Measurements from ENCODE around the gene TACR1.
A peak's percentile ranks its signal among the peaks of the same experiment; 100 is the strongest.
"Not testable (repeated sequence)": the region's sequence is repeated elsewhere in the genome, so short reads cannot be mapped to it uniquely, and the experiment has no call there.

The TACR1 gene

GRCh38 chr2:75088791-75089190 lies 110.5 kb downstream of the TACR1 start:
- DNase-seq (ENCODE audit: low spot score), result no peak

DNA sequence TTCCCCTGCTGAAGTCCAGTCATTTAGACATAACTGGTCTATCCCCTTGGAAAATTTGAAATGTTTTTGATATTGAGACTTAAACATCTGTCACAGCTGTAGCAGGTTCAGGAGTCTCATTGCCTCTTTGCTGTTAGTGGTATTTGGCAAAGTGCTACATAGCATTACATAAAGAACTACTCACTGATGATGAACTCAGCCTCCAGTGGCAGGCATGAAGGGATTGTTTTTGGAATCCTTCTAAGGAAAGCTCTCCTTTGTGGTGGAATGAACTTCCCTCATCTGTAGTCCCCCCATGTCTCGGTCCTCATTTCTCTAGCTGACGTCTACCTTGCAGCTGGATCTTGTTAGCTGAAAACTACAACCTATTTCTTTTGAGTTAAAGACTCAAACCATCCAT lies 111.6 kb downstream of the TACR1 start:
- no peak for DNase-seq (ENCODE audit: low spot score)

DNA sequence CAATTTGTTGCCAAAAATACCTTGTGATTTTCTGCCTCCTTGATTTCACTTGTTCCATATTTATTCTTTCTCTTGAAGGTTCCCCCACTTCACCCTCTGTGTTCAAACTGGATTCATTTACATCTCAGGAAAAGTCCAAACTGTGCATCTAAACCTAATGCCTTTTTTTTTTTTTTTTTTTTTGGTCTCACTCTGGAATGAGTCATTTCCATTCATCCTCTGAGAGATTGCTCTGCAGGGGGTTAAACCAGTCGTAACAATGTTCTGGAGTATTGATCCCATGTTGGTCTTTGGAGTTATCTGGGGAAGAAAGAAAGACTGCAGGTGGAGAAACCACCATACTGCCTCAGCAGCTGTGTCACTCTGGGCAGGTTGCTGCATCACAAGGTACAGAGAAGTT lies 119.7 kb downstream of the TACR1 start:
- no peak for DNase-seq (ENCODE audit: low spot score)

DNA sequence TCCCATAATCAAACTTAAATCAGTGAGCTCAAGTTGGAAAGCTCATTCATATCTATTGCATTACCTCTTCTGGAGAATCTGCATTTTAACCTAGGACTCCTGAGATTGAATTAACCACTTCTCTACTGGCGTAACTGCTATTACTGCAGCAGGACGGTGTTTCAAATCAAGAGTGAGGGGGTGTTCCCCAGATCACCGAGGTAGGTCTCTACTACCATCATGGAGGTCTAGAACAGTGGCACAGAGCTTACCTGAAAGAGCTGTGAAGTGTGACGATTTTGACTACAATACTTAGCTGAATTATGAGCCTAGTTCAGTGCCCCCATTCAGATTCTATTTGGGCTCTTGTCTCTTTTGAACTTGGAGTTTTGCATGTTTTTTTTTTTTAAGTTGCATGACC lies 121.4 kb downstream of the TACR1 start:
- no peak for DNase-seq (ENCODE audit: low spot score)

DNA sequence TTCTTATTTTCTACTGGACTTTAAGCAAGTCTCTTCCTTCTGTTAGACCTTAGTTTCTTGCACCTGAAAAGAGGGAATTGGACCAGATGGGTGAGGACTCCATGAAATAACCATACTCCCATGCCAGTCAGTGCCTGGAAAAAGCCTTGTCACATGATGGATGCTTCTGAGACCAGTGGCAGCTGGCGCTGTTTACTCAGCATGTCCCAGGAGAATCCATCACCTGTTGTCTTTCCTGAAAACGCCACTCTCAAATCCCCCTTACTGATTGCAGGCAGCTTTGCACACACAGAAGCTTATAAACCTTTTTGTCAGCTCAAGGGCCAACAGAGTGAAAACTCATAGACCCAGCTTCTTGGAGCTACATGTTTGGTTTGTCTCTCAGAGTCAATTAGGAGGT lies 123.2 kb downstream of the TACR1 start:
- no peak for DNase-seq (ENCODE audit: low spot score)

DNA sequence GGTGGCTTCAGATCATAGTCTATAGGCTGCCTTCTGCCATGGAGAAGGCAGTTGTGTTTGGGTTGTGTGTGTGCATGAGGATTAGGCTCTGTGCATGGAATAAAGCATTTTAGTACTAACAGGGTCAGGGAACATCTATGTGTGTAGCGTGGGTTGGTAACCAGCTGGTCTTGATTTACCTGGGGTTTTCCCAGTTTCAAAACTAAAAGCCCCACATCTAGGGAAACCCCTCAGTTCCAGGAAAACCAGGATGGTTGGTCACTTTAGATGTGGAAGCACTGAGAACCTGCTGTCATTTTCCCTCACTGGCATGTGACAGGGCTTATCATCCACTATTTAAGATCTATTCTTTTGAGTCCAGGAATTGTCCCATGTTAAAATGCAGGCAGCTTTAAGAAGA lies 124.6 kb downstream of the TACR1 start:
- no peak for DNase-seq (ENCODE audit: low spot score)

GRCh38 chr2:75074228-75074627 lies 125.1 kb downstream of the TACR1 start:
- DNase-seq (ENCODE audit: low spot score), result no peak

- no peak for DNase-seq (ENCODE audit: low spot score)
Observed at GRCh38 chr2:75071766-75072165, 127.6 kb downstream of the TACR1 start.

GRCh38 chr2:75068546-75068945 lies 130.8 kb downstream of the TACR1 start:
- no peak for DNase-seq (ENCODE audit: low spot score)

GRCh38 chr2:75067506-75067905 lies 131.8 kb downstream of the TACR1 start:
- no peak for DNase-seq (ENCODE audit: low spot score)

- no peak for DNase-seq (ENCODE audit: low spot score)
Observed at GRCh38 chr2:75066121-75066902, 133.0 kb downstream of the TACR1 start.

- no peak for DNase-seq (ENCODE audit: low spot score)
Observed at GRCh38 chr2:75065402-75066008, 133.8 kb downstream of the TACR1 start.

- DNase-seq (ENCODE audit: low spot score), result peak; percentile 20
Observed at GRCh38 chr2:75064691-75065396, 134.5 kb downstream of the TACR1 start.

DNA sequence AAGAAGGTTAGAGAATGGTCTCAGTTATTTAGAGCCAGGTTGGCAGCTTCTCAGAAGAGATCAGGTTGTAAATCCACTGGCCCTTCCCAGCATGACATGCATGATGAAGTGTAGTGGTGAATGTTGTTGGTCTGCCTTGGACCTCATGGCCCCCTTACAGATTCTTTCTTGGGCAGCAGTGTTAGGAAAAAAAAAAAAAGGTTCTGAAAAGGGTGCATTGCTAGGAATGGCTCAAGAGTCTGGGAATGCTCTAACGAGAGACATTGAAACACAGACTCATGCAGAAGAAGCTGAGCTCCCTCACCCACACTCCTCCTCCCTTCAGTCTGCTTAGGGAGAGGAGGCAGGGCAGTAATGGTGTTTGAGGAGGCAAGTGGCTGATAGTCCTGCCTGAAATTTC lies 135.4 kb downstream of the TACR1 start:
- DNase-seq (ENCODE audit: low spot score), result no peak

DNA sequence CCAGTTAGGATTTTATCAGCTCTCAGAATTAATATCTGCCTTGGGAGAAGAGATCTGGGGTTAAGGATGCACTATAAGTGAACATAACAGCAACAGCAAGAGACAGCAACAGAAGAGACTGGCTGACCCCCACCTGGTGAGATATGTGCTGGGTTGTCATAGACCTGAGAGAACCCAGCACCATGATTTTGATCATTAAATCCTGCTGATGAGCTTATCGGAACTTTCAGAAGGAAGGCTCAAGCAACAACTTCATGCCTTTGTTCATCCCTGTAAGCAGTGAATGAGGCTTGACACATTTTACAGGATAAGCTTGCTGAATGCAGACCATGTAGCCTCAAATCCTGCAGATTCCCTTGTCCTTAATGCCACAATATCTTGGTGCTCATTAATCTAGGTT lies 140.9 kb downstream of the TACR1 start:
- no peak for DNase-seq (ENCODE audit: low spot score)

GRCh38 chr2:75057150-75057549 lies 142.2 kb downstream of the TACR1 start:
- not testable (repeated sequence) for DNase-seq (ENCODE audit: low spot score)

GRCh38 chr2:75055820-75056675 lies 143.3 kb downstream of the TACR1 start:
- no peak for DNase-seq (ENCODE audit: low spot score)

- no peak for DNase-seq (ENCODE audit: low spot score)
Observed at GRCh38 chr2:75055142-75055819, 144.0 kb downstream of the TACR1 start.

DNA sequence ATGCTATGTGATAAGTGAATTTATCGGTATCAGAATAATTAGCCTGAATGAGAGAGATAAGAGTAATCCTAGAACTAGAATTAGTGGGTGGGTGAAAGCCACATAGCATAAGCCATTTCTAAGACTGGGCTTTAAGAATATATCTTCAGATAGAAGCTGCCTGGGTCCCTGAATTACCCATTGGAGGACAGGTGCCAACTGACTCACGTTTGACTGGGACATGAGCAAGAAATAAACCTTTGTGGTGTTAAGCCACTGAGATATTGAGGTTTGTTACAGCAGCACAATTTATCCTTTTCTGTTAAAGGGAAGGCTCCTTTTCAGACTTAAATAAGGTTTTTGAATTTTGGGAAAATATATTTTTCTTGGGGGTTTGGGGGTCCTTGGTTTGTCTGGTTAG lies 145.0 kb downstream of the TACR1 start:
- no peak for DNase-seq (ENCODE audit: low spot score)

- DNase-seq (ENCODE audit: low spot score), result peak; percentile 33
Observed at GRCh38 chr2:75053484-75054112, 145.7 kb downstream of the TACR1 start.

DNA sequence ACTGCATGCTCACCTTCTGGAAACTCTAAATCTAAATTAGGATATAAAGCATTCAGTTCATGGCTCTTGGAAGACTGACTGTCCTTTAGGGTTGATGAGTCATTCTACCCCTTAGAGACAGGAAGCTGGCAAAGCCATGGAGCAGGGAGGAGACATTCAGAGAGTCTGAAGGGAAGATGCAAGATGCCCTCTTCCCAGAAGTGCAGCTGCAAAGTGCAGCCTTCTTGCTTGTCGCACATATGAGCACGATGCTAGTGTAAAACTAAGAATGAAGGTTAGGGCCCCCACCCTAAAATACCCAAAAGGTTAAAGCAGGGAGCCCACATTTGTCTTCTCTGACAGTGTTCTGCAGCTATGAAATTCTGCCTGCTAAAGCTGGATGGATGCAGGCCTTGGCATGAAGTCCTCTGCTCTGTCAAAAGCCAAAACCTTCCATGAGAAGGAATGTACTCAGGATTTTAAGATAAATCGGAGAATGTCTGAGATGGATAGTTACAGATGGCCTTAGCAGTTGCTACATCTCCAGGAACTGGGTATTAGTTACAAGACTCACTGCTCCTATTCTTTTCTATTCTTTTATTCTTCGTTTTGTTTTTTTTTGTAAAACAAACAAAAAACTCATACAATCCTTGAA lies 151.2 kb downstream of the TACR1 start:
- DNase-seq (ENCODE audit: low spot score), result no peak
